SK-N-SH (cell line): ENCODE measurements around the gene RNU1-2.
"Not testable (repeated sequence)": the region's sequence is repeated elsewhere in the genome, so short reads cannot be mapped to it uniquely, and the experiment has no call there.

Experiments used
- FOXM1 ChIP-seq: IDR thresholded peaks from 2 replicates; pipeline ENCODE4 v1.4.0; 2012; ENCODE audit warnings: low read depth, mild to moderate bottlenecking
- RAD21 ChIP-seq: IDR thresholded peaks from 2 replicates; pipeline ENCODE4 v1.6.1; 2012; ENCODE audit warnings: mild to moderate bottlenecking, low read length
- TF ChIP-seq, protein P1 (sequence below): fragments of 200-600 bp; sonication (generic); IDR thresholded peaks from 2 replicates; pipeline ENCODE4 v1.6.1; 2017; ENCODE audit warnings: antibody characterized with exemption, mild to moderate bottlenecking, moderate library complexity
- TF ChIP-seq, protein P2 (sequence below): IDR thresholded peaks from 2 replicates; pipeline ENCODE4 v1.6.1; 2012; ENCODE audit warnings: mild to moderate bottlenecking, low read depth, low read length, moderate library complexity

DNA sequence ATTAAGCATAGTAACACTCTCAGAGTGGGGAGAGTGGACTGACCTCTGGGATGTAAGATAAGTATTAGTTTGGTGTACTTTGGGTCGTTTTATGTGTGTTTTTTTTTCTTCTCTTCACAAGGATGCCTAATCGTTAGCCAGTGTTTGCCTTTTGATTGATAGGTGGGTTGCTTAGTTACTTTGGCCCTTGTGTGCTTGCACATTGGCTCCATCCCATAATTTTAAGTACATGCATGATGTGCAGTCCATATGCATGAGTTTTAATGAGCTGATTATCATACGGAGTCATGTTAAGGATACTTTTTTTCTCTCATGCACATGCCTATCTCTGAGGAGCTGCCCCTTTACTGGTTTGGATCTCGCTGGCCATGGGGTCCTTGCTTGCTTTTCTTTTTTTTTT, 4.7 kb upstream of the RNU1-2 start:
- TF ChIP-seq, protein P1, sequence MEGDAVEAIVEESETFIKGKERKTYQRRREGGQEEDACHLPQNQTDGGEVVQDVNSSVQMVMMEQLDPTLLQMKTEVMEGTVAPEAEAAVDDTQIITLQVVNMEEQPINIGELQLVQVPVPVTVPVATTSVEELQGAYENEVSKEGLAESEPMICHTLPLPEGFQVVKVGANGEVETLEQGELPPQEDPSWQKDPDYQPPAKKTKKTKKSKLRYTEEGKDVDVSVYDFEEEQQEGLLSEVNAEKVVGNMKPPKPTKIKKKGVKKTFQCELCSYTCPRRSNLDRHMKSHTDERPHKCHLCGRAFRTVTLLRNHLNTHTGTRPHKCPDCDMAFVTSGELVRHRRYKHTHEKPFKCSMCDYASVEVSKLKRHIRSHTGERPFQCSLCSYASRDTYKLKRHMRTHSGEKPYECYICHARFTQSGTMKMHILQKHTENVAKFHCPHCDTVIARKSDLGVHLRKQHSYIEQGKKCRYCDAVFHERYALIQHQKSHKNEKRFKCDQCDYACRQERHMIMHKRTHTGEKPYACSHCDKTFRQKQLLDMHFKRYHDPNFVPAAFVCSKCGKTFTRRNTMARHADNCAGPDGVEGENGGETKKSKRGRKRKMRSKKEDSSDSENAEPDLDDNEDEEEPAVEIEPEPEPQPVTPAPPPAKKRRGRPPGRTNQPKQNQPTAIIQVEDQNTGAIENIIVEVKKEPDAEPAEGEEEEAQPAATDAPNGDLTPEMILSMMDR = not testable (repeated sequence)
- TF ChIP-seq, protein P2, sequence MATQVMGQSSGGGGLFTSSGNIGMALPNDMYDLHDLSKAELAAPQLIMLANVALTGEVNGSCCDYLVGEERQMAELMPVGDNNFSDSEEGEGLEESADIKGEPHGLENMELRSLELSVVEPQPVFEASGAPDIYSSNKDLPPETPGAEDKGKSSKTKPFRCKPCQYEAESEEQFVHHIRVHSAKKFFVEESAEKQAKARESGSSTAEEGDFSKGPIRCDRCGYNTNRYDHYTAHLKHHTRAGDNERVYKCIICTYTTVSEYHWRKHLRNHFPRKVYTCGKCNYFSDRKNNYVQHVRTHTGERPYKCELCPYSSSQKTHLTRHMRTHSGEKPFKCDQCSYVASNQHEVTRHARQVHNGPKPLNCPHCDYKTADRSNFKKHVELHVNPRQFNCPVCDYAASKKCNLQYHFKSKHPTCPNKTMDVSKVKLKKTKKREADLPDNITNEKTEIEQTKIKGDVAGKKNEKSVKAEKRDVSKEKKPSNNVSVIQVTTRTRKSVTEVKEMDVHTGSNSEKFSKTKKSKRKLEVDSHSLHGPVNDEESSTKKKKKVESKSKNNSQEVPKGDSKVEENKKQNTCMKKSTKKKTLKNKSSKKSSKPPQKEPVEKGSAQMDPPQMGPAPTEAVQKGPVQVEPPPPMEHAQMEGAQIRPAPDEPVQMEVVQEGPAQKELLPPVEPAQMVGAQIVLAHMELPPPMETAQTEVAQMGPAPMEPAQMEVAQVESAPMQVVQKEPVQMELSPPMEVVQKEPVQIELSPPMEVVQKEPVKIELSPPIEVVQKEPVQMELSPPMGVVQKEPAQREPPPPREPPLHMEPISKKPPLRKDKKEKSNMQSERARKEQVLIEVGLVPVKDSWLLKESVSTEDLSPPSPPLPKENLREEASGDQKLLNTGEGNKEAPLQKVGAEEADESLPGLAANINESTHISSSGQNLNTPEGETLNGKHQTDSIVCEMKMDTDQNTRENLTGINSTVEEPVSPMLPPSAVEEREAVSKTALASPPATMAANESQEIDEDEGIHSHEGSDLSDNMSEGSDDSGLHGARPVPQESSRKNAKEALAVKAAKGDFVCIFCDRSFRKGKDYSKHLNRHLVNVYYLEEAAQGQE = not testable (repeated sequence)
- TF ChIP-seq FOXM1, RAD21: not testable (repeated sequence)
